ENCODE measurements around the gene CHMP4A.

Gene CHMP4A

DNA sequence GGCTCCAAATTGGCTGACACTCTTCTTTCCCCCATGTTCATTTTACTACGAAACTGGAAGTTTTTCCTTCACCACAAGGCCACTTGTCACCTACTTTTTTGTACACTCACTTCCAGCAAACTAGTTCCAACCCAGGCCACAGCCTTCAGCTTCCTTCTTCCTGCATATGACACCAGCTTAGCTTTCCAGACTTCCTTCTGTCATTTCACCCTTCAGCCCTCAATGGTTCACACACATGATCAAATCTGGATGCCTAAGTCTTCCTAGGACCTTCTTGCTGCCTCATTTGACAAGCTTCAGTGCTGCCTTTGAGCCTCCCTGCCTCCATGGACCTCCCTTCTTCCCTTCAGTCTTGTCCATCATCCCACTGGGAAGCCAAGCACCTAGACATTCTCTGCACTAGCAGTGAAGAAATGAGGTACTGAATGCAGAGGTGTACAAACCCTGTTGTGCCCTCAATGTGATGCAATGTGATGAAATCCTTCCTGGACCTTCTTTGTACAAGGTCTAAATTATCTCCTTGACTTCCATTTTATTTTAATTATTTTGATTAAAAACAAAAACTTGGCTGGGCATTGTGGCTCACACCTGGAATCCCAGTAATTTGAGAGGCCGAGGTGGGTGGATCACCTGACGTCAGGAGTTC is 45.7 kb downstream of the CHMP4A start:
- TF ChIP-seq CTCF (IDR thresholded peaks at IDR 0.05; ENCODE audit: extremely low read depth, missing control alignments) = no peak
- no peak for DNase-seq (ENCODE audit: low spot score)

- no peak for DNase-seq (ENCODE audit: low spot score)
- no peak for TF ChIP-seq CTCF (IDR thresholded peaks at IDR 0.05; ENCODE audit: extremely low read depth, missing control alignments)
Measured at GRCh38 chr14:24165785-24166184, 47.5 kb downstream of the CHMP4A start.

- TF ChIP-seq CTCF (IDR thresholded peaks at IDR 0.05; ENCODE audit: extremely low read depth, missing control alignments) = no peak
- DNase-seq (ENCODE audit: low spot score) = no peak
Measured at GRCh38 chr14:24164518-24164991, 48.7 kb downstream of the CHMP4A start.

GRCh38 chr14:24162093-24162492 is 51.2 kb downstream of the CHMP4A start:
- DNase-seq (ENCODE audit: low spot score) = no peak
- TF ChIP-seq CTCF (IDR thresholded peaks at IDR 0.05; ENCODE audit: extremely low read depth, missing control alignments) = no peak

- TF ChIP-seq CTCF (IDR thresholded peaks at IDR 0.05; ENCODE audit: extremely low read depth, missing control alignments) = peak; percentile 91
- peak; percentile 92 for DNase-seq (ENCODE audit: low spot score)
Measured at GRCh38 chr14:24160850-24161804, 52.2 kb downstream of the CHMP4A start, which contains the start of gene IRF9. Gene IRF9, plus strand, starts transcription at chr14:24161265. Its CDS starts 880 bp downstream, at chr14:24162145.

DNA sequence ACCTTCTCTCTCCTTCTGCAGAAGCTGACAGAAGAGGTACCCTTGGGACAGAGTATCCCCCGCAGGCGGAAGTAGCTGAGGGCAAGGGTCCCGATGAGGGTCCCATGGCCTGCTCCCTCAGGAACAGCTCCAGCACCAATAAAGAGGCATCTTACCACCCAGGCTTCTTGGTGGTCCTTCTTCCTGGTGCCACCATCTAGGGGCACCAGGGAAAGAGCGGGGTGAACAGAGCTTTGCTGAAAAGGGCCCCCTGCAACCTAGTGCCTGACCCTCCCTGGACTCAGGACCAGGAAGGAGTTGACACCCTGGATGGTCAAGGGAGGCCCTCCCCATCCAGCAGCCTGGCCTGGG is 52.8 kb downstream of the CHMP4A start:
- DNase-seq (ENCODE audit: low spot score) = no peak
- no peak for TF ChIP-seq CTCF (IDR thresholded peaks at IDR 0.05; ENCODE audit: extremely low read depth, missing control alignments)
